Measurements from ENCODE around the gene MCF2. TPM values are rescaled to one million over a fixed set of nuclear protein-coding genes. Genes with fewer than 3 reads are reported as not detected.

The MCF2 gene
- total RNA-seq (under 1 TPM; 0.05 to 0.20 (median 0.08) TPM), polyA plus RNA-seq (under 1 TPM; 0.08 to 0.16 TPM)

GRCh38 chrX:139708067-139708466 lies at the start of gene MCF2:
Gene MCF2 (minus strand): TSS chrX:139708167. CDS start chrX:139651744, 56,423 bp downstream.
- Histone ChIP-seq H3K36me3 (no peaks in the 10 kb centered on the region), H3K4me1 (no peaks in the 10 kb centered on the region), H3K27ac (no peak within 1 kb of the TSS), H3K9me3 (no peaks in the 10 kb centered on the region), H3K4me3 (no peak within 1 kb of the TSS), H3K27me3 (peaks cover 0 to 6% (median 0%) of the 10 kb centered on the region in 4 donors)
- DNase-seq (no peak), ATAC-seq (no peak), FAIRE-seq (no peak)
- intact Hi-C loops (cut with DNase I) = no loop called here
- TF ChIP-seq CTCF (IDR thresholded peaks at IDR 0.05) = no peak
- WGBS, 2 donors = 63 to 69% methylated on average over 4 of the region's 4 CpGs

GRCh38 chrX:139751053-139751452 lies 43.1 kb upstream of the MCF2 start:
- TF ChIP-seq CTCF (IDR thresholded peaks at IDR 0.05) = no peak
- H3K27me3 ChIP-seq = no peaks in the 10 kb centered on the region
- DNase-seq (no peak), ATAC-seq (no peak), FAIRE-seq (no peak)
- intact Hi-C loops (cut with DNase I) = no loop called here
- H3K4me3 ChIP-seq = no peak overlapping the region
- no peaks in the 10 kb centered on the region for H3K9me3 ChIP-seq
- H3K36me3 ChIP-seq = no peaks in the 10 kb centered on the region
- WGBS, 2 donors = 69 to 84% methylated on average over 3 of the region's 3 CpGs
- H3K27ac ChIP-seq = no peak overlapping the region
- no peaks in the 10 kb centered on the region for H3K4me1 ChIP-seq

GRCh38 chrX:139750390-139750789 lies 42.4 kb upstream of the MCF2 start:
- H3K27ac ChIP-seq = no peak overlapping the region
- FAIRE-seq (no peak), DNase-seq (no peak), ATAC-seq (no peak)
- H3K36me3 ChIP-seq = no peaks in the 10 kb centered on the region
- no peak for TF ChIP-seq CTCF (IDR thresholded peaks at IDR 0.05)
- H3K27me3 ChIP-seq = no peaks in the 10 kb centered on the region
- no peak overlapping the region for H3K4me3 ChIP-seq
- intact Hi-C loops (cut with DNase I) = no loop called here
- H3K9me3 ChIP-seq = no peaks in the 10 kb centered on the region
- no peaks in the 10 kb centered on the region for H3K4me1 ChIP-seq

GRCh38 chrX:139739138-139739537 lies 31.2 kb upstream of the MCF2 start:
- no peak for TF ChIP-seq CTCF (IDR thresholded peaks at IDR 0.05)
- ATAC-seq (no peak), FAIRE-seq (no peak), DNase-seq (no peak)
- H3K4me1 ChIP-seq = no peaks in the 10 kb centered on the region
- H3K27ac ChIP-seq = no peak overlapping the region
- H3K36me3 ChIP-seq = no peaks in the 10 kb centered on the region
- no peak overlapping the region for H3K4me3 ChIP-seq
- no peaks in the 10 kb centered on the region for H3K27me3 ChIP-seq
- no peaks in the 10 kb centered on the region for H3K9me3 ChIP-seq
- intact Hi-C loops (cut with DNase I) = no loop called here
- 78 to 90% methylated on average over 2 of the region's 2 CpGs for WGBS, 2 donors

GRCh38 chrX:139738581-139738980 lies 30.6 kb upstream of the MCF2 start:
- FAIRE-seq (no peak), DNase-seq (no peak), ATAC-seq (no peak)
- H3K4me1 ChIP-seq = no peaks in the 10 kb centered on the region
- H3K9me3 ChIP-seq = no peaks in the 10 kb centered on the region
- H3K4me3 ChIP-seq = no peak overlapping the region
- H3K27me3 ChIP-seq = no peaks in the 10 kb centered on the region
- TF ChIP-seq CTCF (IDR thresholded peaks at IDR 0.05) = no peak
- H3K36me3 ChIP-seq = no peaks in the 10 kb centered on the region
- intact Hi-C loops (cut with DNase I) = no loop called here
- no peak overlapping the region for H3K27ac ChIP-seq

Data from pancreas (tissue), 10 donors.